Activated CD4-positive, alpha-beta memory T cell treated with anti-CD3 and anti-CD28 coated beads for 36 hours (primary cell): Measurements from ENCODE around the gene TRABD2B. TPM values are rescaled to one million over a fixed set of nuclear protein-coding genes. Genes with fewer than 3 reads are reported as not detected.

Experiments
- CTCF ChIA-PET: fragments of 350-600 bp; sonication (Branson Sonifier 250); formaldehyde crosslinking; loops from one replicate; lab custom pipeline; 2021; ENCODE audit warnings: antibody characterized with exemption, inconsistent platforms; lab: Charles Lee
- POLR2A ChIA-PET: fragments of 350-600 bp; sonication (Branson Sonifier 250); formaldehyde crosslinking; loops from one replicate; lab custom pipeline; 2021; ENCODE audit warnings: antibody characterized with exemption; lab: Charles Lee
- DNase-seq: peaks from one replicate; pipeline ENCODE4 v3.0.0-alpha.2; 2020
- H3K27ac Mint-ChIP-seq: one replicate; pipeline ENCODE4 v1.8.0; 2021; ENCODE audit warnings: mixed read lengths
- H3K27me3 Mint-ChIP-seq: one replicate; pipeline ENCODE4 v1.8.0; 2021; ENCODE audit warnings: mixed read lengths
- H3K36me3 Mint-ChIP-seq: one replicate; pipeline ENCODE4 v1.8.0; 2021; ENCODE audit warnings: mixed read lengths
- H3K4me1 Mint-ChIP-seq: one replicate; pipeline ENCODE4 v1.8.0; 2021; ENCODE audit warnings: low read depth, mixed read lengths
- H3K4me3 Mint-ChIP-seq: one replicate; pipeline ENCODE4 v1.8.0; 2021; ENCODE audit warnings: mild to moderate bottlenecking, mixed read lengths
- H3K9me3 Mint-ChIP-seq: one replicate; pipeline ENCODE4 v1.8.0; 2021; ENCODE audit warnings: mixed read lengths
- intact Hi-C: fragments of 100-400 bp; cut with micrococcal nuclease; formaldehyde crosslinking; loops from one replicate; pipeline ENCODE4 v1.15.1; 2023
- total RNA-seq, 2 experiments: library from RNA; stranded (reverse); gene quantifications; one replicate each; pipeline ENCODE4 v1.2.3, GENCODE V29; 2021

The TRABD2B gene
- total RNA-seq, 2 experiments from 2014 or later = not detected

DNA sequence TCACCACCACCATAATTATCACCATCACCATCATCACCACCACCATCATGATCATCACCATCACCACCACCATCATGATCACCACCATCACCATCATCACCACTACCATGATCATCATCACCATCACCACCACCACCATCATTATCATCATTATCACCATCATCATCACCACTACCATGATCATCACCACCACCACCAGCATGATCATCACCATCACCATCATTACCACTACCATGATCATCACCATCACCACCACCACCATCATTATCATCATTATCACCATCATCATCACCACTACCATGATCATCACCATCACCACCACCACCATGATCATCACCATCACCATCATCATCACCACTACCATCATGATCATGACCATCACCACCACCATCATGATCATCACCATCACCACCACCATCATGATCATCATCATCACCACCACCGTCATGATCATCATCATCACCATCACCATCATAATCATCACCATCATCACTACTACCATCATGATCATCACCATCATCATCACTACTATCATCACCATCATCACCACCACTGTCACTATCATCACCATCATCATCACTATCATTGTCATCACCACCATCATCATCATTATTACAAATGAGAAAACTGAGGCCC is 60.2 kb downstream of the TRABD2B start:
- intact Hi-C loops = no loop called here
- peaks cover 8% of the 10 kb centered on the region for H3K27me3 Mint-ChIP-seq
- no peaks in the 10 kb centered on the region for H3K4me1 Mint-ChIP-seq
- no peaks in the 10 kb centered on the region for H3K9me3 Mint-ChIP-seq
- CTCF ChIA-PET = no interaction called here
- H3K27ac Mint-ChIP-seq = no peak overlapping the region
- H3K4me3 Mint-ChIP-seq = no peak overlapping the region
- POLR2A ChIA-PET = no interaction called here
- DNase-seq = no peak
- H3K36me3 Mint-ChIP-seq = no peaks in the 10 kb centered on the region

DNA sequence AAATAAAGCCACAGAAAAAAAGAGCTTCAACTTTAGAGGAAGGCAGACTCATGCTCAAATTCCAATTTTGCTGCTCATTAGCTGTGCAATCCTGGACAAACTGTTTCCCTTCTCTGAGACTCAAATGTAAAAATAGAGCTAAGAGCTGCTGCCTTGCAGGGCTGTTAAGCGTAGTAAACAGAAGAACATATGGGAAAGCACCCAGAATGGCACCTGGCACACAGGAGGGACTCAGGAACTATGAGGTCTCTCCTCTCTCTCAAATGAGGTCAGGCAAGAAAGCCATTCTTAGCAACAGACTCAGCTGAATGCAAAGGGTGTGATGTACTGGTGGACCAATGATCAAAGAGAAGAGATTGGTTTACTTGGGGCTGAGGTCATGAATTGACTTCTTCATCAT is 61.3 kb downstream of the TRABD2B start:
- CTCF ChIA-PET = no interaction called here

DNA sequence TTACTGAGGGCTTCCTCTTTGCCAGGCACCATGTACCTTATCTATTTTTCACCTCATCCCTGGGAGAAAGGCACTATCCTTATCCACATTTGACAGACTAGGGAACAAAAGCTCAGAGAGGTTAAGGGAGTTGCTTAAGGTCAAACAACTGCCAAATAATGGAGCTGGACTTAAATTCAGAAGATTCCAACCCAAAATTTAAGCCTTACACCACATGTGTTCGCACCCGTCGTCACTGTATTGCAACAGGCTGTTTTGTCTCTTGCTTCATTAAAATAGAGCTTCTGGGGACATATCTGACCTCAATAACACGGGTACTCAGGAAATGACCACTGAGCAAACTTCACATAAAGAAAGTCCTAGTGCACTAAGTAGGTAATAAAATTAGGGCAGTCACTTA is 62.0 kb downstream of the TRABD2B start:
- Mint-ChIP-seq H3K27ac (no peak overlapping the region), H3K4me1 (no peaks in the 10 kb centered on the region), H3K36me3 (no peaks in the 10 kb centered on the region), H3K9me3 (no peaks in the 10 kb centered on the region), H3K27me3 (peaks cover 13% of the 10 kb centered on the region), H3K4me3 (no peak overlapping the region)
- POLR2A ChIA-PET = no interaction called here
- CTCF ChIA-PET = no interaction called here
- no peak for DNase-seq
- intact Hi-C loops = no loop called here

More for the DNA sequence above, 61.3 kb downstream of the TRABD2B start:
- no peak for DNase-seq
- no peaks in the 10 kb centered on the region for H3K4me1 Mint-ChIP-seq
- no peak overlapping the region for H3K27ac Mint-ChIP-seq
- H3K4me3 Mint-ChIP-seq = no peak overlapping the region
- intact Hi-C loops = no loop called here
- H3K27me3 Mint-ChIP-seq = peaks cover 12% of the 10 kb centered on the region
- H3K36me3 Mint-ChIP-seq = no peaks in the 10 kb centered on the region
- no peaks in the 10 kb centered on the region for H3K9me3 Mint-ChIP-seq
- POLR2A ChIA-PET = no interaction called here

DNA sequence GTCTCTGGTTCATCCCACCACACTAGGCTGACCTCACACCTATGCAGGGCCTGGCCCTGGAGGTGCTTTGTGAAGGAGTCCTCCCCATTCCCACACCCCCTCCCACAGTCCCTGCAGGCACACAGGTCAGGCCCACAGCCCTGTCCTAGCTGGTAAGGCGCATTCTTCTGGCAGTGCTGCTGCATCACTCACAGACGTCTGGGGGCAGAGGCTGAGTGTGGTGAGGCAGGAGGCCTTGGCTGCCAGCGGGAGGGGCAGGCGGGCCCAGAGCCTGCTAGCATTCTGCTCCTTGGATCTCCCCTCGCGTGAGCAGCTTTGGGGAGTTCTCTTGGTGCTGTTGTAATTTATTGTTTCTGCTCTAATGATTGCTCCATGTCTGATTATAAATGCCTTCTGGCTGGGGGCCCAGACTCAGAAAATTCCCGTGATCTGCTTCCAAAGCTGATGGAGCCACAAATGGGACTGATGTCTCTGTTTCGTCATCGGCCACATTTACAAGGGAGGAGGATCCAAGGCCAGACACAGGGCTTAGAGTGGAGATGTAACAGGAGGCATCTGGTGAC is 62.9 kb downstream of the TRABD2B start:
- Mint-ChIP-seq H3K27me3 (peaks cover 13% of the 10 kb centered on the region), H3K4me1 (no peaks in the 10 kb centered on the region), H3K27ac (no peak overlapping the region), H3K36me3 (no peaks in the 10 kb centered on the region), H3K9me3 (no peaks in the 10 kb centered on the region), H3K4me3 (no peak overlapping the region)
- CTCF ChIA-PET = no interaction called here
- POLR2A ChIA-PET = no interaction called here
- intact Hi-C loops = no loop called here
- DNase-seq = no peak

DNA sequence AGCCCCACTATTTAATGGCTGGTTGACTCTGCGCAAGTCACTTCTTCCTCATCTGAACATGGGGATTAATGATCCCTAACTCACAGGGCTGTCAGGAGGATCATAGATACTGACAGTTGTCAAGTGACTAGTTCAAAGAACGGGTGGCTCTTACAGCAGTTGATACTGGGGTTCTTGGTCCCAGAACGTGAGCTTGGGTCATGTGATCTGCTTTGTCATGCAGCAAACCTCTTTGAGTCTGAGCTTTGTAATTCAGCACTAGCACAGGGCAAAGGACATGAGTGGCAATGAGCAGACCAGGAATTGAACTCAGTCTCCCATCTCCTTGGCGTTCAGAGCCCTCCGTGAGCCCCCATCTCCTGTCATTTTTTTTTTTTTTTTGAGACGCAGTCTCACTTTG is 64.4 kb downstream of the TRABD2B start:
- Mint-ChIP-seq H3K4me1 (no peaks in the 10 kb centered on the region), H3K27me3 (peaks cover 10% of the 10 kb centered on the region), H3K9me3 (no peaks in the 10 kb centered on the region), H3K36me3 (no peaks in the 10 kb centered on the region), H3K4me3 (no peak overlapping the region), H3K27ac (no peak overlapping the region)
- ChIA-PET POLR2A (no interaction called here), CTCF (no interaction called here)
- intact Hi-C loops = no loop called here
- DNase-seq = no peak

DNA sequence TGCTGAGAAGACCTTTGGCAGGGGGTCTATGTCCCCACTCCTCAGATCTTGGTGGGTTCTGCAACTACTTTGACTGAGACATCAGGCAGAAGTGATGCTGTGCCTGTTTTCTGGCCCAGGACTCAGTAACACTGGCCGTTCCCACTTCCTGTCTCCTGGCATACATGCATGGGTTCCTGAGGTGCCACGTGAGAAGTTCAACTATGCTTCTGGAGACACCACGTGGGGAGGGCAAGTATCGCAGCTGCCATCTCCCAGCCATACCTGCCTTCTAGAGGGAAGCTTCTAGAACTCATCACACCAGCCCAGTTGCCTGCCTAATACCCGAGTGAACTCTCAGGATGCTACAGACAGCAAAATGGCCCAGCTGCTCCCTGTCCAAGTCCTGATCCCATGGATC is 65.8 kb downstream of the TRABD2B start:
- Mint-ChIP-seq H3K4me3 (no peak overlapping the region), H3K27me3 (peaks cover 10% of the 10 kb centered on the region), H3K27ac (no peak overlapping the region), H3K36me3 (no peaks in the 10 kb centered on the region), H3K9me3 (no peaks in the 10 kb centered on the region), H3K4me1 (no peaks in the 10 kb centered on the region)
- intact Hi-C loops = no loop called here
- POLR2A ChIA-PET = no interaction called here
- CTCF ChIA-PET = no interaction called here
- DNase-seq = no peak

DNA sequence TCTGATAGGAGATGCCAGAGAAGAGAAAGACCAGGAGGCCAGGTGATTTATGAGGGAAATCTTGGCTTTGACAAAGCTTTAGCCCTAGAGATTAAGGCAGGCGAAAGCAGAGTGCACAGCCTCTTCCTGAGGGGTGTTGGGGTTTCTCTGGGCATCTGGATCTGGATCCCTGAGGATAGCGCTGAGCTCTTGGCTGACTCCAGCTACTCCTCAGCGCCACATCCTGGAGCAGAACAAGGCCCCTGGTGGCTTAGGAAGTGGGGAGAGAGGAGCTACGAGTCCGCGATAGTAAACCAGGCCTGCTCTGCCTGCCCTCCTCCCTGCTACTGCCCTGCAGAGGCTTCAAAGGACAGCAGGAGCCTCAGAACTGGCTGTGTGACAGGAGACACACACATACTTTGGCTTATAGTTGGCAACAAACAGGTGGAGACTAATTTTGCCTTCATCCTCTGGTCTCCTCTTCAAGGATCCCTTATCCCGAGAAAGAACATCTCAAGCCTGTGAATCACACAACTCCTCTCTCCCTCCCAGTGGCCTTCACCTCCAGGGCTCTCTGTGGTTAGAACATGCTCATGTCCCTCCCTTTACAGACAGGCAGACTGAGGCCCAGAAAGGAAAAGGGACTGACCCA is 66.9 kb downstream of the TRABD2B start:
- Mint-ChIP-seq H3K27me3 (peaks cover 10% of the 10 kb centered on the region), H3K4me1 (no peaks in the 10 kb centered on the region), H3K27ac (no peak overlapping the region), H3K36me3 (no peaks in the 10 kb centered on the region), H3K9me3 (no peaks in the 10 kb centered on the region), H3K4me3 (no peak overlapping the region)
- no peak for DNase-seq
- ChIA-PET POLR2A (no interaction called here), CTCF (no interaction called here)
- intact Hi-C loops = no loop called here

DNA sequence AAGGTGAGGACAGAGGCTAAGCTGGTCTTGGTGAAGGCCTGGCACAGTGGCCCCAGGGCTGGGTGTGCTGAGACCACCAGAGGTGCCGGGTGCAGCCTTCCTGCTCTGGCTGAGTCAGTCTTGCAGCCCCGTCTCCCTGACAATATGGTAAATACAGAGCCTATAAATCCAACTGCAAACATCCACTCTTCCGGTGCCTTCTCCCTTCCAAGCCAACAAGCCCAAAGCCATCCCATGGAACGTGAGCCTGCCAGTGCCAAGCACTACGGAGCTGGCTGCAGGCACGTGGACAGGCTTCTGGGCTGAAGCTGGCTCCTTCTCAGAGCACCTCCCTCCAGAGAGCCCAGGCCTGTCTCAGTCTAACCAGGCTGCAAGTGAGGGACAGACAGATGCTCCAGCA is 70.0 kb downstream of the TRABD2B start:
- no peaks in the 10 kb centered on the region for H3K4me1 Mint-ChIP-seq
- H3K27ac Mint-ChIP-seq = no peak overlapping the region
- H3K9me3 Mint-ChIP-seq = no peaks in the 10 kb centered on the region
- H3K27me3 Mint-ChIP-seq = peaks cover 9% of the 10 kb centered on the region
- H3K4me3 Mint-ChIP-seq = no peak overlapping the region
- ChIA-PET POLR2A (no interaction called here), CTCF (no interaction called here)
- DNase-seq = no peak
- H3K36me3 Mint-ChIP-seq = no peaks in the 10 kb centered on the region
- intact Hi-C loops = no loop called here

DNA sequence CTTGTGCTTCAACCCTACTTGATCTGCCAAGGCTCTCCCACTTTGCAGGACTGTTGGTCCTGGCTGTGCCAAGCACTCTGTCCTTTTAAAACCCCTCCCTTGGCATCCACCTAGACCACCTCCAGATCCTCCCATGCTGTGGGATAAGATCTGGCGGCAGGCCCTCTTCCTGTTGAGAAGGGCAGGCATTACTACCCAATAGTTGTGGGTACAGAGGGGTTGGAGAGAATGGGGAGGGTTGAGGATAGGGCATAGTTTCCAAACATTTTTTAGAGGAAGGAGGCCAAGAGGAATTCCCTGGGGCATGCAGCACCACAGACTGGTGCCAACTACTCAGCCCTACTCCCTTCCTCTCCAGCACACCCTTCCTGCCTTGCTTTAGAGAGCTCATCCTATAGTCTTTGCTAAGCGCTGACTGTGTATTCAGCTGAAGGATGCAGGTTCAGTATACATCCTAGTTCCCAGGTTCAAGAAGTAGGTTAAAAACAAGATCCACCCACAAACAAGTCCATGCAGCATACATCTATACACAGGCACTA is 70.7 kb downstream of the TRABD2B start:
- intact Hi-C loops = no loop called here
- H3K27me3 Mint-ChIP-seq = peaks cover 8% of the 10 kb centered on the region
- no peaks in the 10 kb centered on the region for H3K4me1 Mint-ChIP-seq
- H3K36me3 Mint-ChIP-seq = no peaks in the 10 kb centered on the region
- DNase-seq = no peak
- H3K9me3 Mint-ChIP-seq = no peaks in the 10 kb centered on the region
- H3K27ac Mint-ChIP-seq = no peak overlapping the region
- ChIA-PET CTCF (no interaction called here), POLR2A (no interaction called here)
- no peak overlapping the region for H3K4me3 Mint-ChIP-seq

DNA sequence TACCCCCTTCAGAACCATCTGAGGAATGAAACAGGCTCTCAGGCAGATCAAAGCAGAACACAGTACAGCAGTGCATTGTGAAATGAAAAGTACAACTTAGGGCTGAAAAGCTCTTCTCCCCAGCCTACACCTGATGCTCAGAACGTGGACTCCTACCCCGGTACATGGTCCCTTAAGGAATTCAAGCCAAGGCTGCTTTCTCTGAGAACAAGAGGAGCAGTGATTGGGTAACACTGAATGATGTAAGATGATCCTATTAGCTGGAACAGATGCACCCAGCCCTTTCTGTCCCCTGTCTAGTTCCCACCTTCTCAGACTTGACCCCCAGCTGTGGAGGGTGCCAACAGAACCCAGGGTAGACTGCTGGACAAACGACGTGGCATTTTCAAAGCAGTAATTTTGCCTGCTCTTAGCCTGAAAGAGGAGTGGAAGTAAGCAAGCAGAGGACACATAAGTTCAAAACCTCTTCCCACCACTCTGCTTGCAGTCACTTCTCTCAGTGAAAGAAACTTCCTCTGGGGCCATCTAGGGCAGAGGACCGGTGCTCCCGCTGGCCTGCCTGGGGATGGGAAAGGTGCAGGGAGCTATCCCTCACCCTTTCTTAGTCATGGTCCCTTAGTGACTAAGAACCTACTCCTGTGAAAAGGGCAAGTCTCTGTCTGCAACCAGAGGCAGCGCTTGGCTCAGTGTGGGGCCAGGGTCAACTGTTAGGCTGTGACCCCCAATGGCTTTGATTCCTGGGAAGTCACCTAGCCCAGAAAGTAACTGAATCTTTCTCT is 72.7 kb downstream of the TRABD2B start:
- H3K4me3 Mint-ChIP-seq = no peak overlapping the region
- no peaks in the 10 kb centered on the region for H3K36me3 Mint-ChIP-seq
- peaks cover 3% of the 10 kb centered on the region for H3K27me3 Mint-ChIP-seq
- ChIA-PET CTCF (no interaction called here), POLR2A (no interaction called here)
- intact Hi-C loops = no loop called here
- no peaks in the 10 kb centered on the region for H3K4me1 Mint-ChIP-seq
- DNase-seq = no peak
- no peaks in the 10 kb centered on the region for H3K9me3 Mint-ChIP-seq
- no peak overlapping the region for H3K27ac Mint-ChIP-seq

DNA sequence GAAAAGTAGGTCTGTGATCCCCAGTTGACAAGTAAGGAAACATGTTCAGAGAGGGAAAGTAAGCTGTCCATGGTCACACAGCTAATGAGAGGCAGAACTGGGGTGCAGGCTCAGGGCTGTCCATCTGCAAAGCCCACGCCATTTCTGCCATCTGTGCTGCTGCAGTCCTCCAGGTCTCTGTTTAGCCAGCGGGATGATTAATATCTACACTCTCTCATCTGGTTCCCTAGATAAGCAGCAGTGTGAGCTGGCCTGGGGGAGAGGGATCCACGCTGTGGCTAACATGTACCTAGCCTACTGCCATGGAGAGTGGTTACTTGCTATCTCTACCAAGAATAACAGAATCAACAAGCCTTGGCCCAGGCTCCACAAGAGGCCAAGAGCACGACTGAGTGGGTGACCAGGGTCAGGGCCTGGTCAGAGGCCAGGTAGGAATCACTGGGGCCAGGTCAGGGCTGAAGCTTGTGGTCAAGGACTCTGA is 75.2 kb downstream of the TRABD2B start:
- H3K27me3 Mint-ChIP-seq = peaks cover 3% of the 10 kb centered on the region
- ChIA-PET CTCF (no interaction called here), POLR2A (no interaction called here)
- H3K4me3 Mint-ChIP-seq = no peak overlapping the region
- no peaks in the 10 kb centered on the region for H3K4me1 Mint-ChIP-seq
- no peaks in the 10 kb centered on the region for H3K9me3 Mint-ChIP-seq
- H3K27ac Mint-ChIP-seq = no peak overlapping the region
- H3K36me3 Mint-ChIP-seq = no peaks in the 10 kb centered on the region
- intact Hi-C loops = no loop called here
- DNase-seq = no peak

DNA sequence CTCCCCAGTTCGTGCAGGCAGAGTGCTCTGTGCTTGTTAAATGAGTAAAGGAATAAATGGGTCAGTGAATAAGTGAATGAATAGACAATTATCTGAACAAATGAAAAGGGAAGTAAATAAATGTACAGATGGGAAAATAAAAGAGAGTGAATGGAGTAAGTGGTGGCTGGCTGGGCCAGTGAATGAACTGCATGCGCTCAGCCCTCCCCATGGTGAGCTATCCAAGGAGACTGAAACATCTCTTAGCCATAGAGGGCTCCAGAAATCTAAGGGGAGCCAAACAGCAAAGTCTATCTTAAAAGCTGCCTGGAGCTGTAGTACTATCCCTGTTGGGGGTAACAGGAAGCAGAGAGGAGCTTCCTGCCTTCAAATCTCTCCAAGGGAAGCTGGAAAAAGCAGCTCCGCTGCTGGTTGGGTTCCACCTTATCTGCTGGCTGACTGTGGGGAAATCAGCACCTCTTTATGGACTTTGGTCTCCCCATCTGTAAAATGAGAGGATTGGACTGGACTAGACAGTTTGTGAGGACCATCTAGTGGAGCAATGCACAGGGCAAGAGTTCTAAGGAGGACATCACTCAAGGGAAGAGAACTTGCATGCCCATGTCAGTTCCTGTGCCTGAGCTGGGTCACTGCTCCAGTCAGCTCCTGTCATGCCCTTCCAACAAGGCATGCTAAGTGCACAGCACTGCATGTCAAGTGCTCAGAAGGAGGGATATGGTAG is 77.9 kb downstream of the TRABD2B start:
- no peak overlapping the region for H3K27ac Mint-ChIP-seq
- no peak overlapping the region for H3K4me3 Mint-ChIP-seq
- H3K27me3 Mint-ChIP-seq = peaks cover 5% of the 10 kb centered on the region
- no peaks in the 10 kb centered on the region for H3K9me3 Mint-ChIP-seq
- CTCF ChIA-PET = no interaction called here
- POLR2A ChIA-PET = no interaction called here
- DNase-seq = no peak
- H3K4me1 Mint-ChIP-seq = no peaks in the 10 kb centered on the region
- intact Hi-C loops = no loop called here
- no peaks in the 10 kb centered on the region for H3K36me3 Mint-ChIP-seq
